WI38 (cell line): ENCODE measurements around the gene NGDN.

Experiments used
- H3K4me3 ChIP-seq: 2 replicates; pipeline ENCODE4 v1.5.1; 2011; ENCODE audit warnings: low read depth, mild to moderate bottlenecking, control low read depth, low read length
- CTCF ChIP-seq: IDR thresholded peaks from 2 replicates; pipeline ENCODE4 v1.5.1; 2012; ENCODE audit warnings: low read depth, mild to moderate bottlenecking, control low read depth, low read length

Gene NGDN

GRCh38 chr14:23486036-23486435 lies 16.5 kb downstream of the NGDN start:
- TF ChIP-seq CTCF, result no peak
- no peak overlapping the region for H3K4me3 ChIP-seq

GRCh38 chr14:23487216-23487615 lies 17.7 kb downstream of the NGDN start:
- no peak for TF ChIP-seq CTCF
- H3K4me3 ChIP-seq, result no peak overlapping the region

- no peak overlapping the region for H3K4me3 ChIP-seq
- no peak for TF ChIP-seq CTCF
Observed at GRCh38 chr14:23492618-23493272, 23.2 kb downstream of the NGDN start.

- no peak for TF ChIP-seq CTCF
- no peak overlapping the region for H3K4me3 ChIP-seq
Observed at GRCh38 chr14:23494223-23494622, 24.7 kb downstream of the NGDN start.

GRCh38 chr14:23512156-23512555 lies 42.7 kb downstream of the NGDN start:
- H3K4me3 ChIP-seq, result no peak overlapping the region
- TF ChIP-seq CTCF, result no peak

GRCh38 chr14:23513005-23513817 lies 43.7 kb downstream of the NGDN start:
- no peak overlapping the region for H3K4me3 ChIP-seq
- TF ChIP-seq CTCF, result no peak
